Astrocyte (in vitro differentiated cells and primary cell): ENCODE measurements around the gene GRIN2A.

ENCODE experiments used
- CTCF ChIP-seq: IDR thresholded peaks from 2 replicates; pipeline ENCODE4 v1.5.1; 2011; ENCODE audit warnings: low read depth, mild to moderate bottlenecking, inconsistent platforms, low read length, moderate library complexity; ENCODE audit not compliant: insufficient read depth
- EZH2 ChIP-seq: IDR thresholded peaks from 2 replicates; pipeline ENCODE4 v1.6.1; 2012; ENCODE audit warnings: mild to moderate bottlenecking, low read length, inconsistent platforms; ENCODE audit not compliant: insufficient read depth

GRCh38 chr16:9898555-9898954 lies 283.7 kb downstream of the GRIN2A start:
- no peak for TF ChIP-seq CTCF
- TF ChIP-seq EZH2, result no peak
